Activated CD8-positive, alpha-beta T cell treated with anti-CD3 and anti-CD28 coated beads for 36 hours (primary cell): ENCODE results near the gene SINHCAF. TPM values are rescaled to one million over a fixed set of nuclear protein-coding genes. Genes with fewer than 3 reads are reported as not detected.

Experiments used
- ATAC-seq: fragments of 200-7000 bp; cut with Tn5 transposase; one replicate; pipeline ENCODE4 v1.10.0; 2021; ENCODE audit warnings: mild to moderate bottlenecking, moderate library complexity
- CTCF ChIA-PET: fragments of 350-600 bp; sonication (Branson Sonifier 250); formaldehyde crosslinking; loops from one replicate; lab custom pipeline; 2021; ENCODE audit warnings: antibody characterized with exemption; lab: Charles Lee
- POLR2A ChIA-PET: fragments of 350-600 bp; sonication (Branson Sonifier 250); formaldehyde crosslinking; loops from one replicate; lab custom pipeline; 2021; ENCODE audit warnings: antibody characterized with exemption; lab: Charles Lee
- DNase-seq: peaks from one replicate; pipeline ENCODE4 v3.0.0-alpha.2; 2020
- H3K27ac Mint-ChIP-seq: one replicate; pipeline ENCODE4 v1.8.0; 2021; ENCODE audit warnings: mild to moderate bottlenecking, mixed read lengths
- H3K27me3 Mint-ChIP-seq: one replicate; pipeline ENCODE4 v1.8.0; 2021; ENCODE audit warnings: mixed read lengths
- H3K36me3 Mint-ChIP-seq: one replicate; pipeline ENCODE4 v1.8.0; 2021; ENCODE audit warnings: low read depth, mixed read lengths
- H3K4me1 Mint-ChIP-seq: one replicate; pipeline ENCODE4 v1.8.0; 2021; ENCODE audit warnings: low read depth, mixed read lengths
- H3K4me3 Mint-ChIP-seq: one replicate; pipeline ENCODE4 v1.8.0; 2021; ENCODE audit warnings: mild to moderate bottlenecking, moderate library complexity, mixed read lengths
- H3K9me3 Mint-ChIP-seq: one replicate; pipeline ENCODE4 v1.8.0; 2021; ENCODE audit warnings: mixed read lengths
- CTCF ChIP-seq: fragments of 200-600 bp; IDR thresholded peaks from one replicate; pipeline ENCODE4 v1.8.0; 2022; ENCODE audit warnings: antibody characterized with exemption, mild to moderate bottlenecking
- intact Hi-C: fragments of 100-400 bp; cut with micrococcal nuclease; formaldehyde crosslinking; loops from one replicate; pipeline ENCODE4 v1.10.0; 2022
- total RNA-seq, 2 experiments: library from RNA; stranded (reverse); gene quantifications; one replicate each; pipeline ENCODE4 v1.2.3, GENCODE V29; 2021

Gene SINHCAF
- total RNA-seq, 2 experiments from 2014 or later: 171 to 184 TPM

- H3K4me3 Mint-ChIP-seq: no peak overlapping the region
- no peak for TF ChIP-seq CTCF
- peaks cover 64% of the 10 kb centered on the region for H3K4me1 Mint-ChIP-seq
- no peak for ATAC-seq
- H3K27ac Mint-ChIP-seq: no peak overlapping the region
- H3K36me3 Mint-ChIP-seq: peaks cover 85% of the 10 kb centered on the region
- H3K27me3 Mint-ChIP-seq: no peaks in the 10 kb centered on the region
- ChIA-PET POLR2A (no interaction called here), CTCF (interaction anchor here (0.8 to 1.9 kb wide), 3 partner anchors 9 to 30 kb away, joined by 3 to 7 read pairs (median 4); no protein-coding TSS in a partner anchor)
- H3K9me3 Mint-ChIP-seq: no peaks in the 10 kb centered on the region
- intact Hi-C loops: no loop called here
- DNase-seq: no peak
Observed at GRCh38 chr12:31301311-31301710, 24.6 kb downstream of the SINHCAF start.

GRCh38 chr12:31300783-31301182 lies 25.2 kb downstream of the SINHCAF start:
- no peak overlapping the region for H3K27ac Mint-ChIP-seq
- intact Hi-C loops: no loop called here
- CTCF ChIA-PET: interaction anchor here (1.9 kb wide), 2 partner anchors 10 to 29 kb away, joined by 4 to 7 read pairs; no protein-coding TSS in a partner anchor

GRCh38 chr12:31300341-31300740 lies 25.6 kb downstream of the SINHCAF start:
- POLR2A ChIA-PET: interaction anchor here (1.0 to 1.1 kb wide), 2 partner anchors 9 to 19 kb away, joined by 3 to 4 read pairs; no protein-coding TSS in a partner anchor
- ATAC-seq (no peak), DNase-seq (no peak)
- Mint-ChIP-seq H3K4me1 (peaks cover 58% of the 10 kb centered on the region), H3K9me3 (no peaks in the 10 kb centered on the region), H3K27me3 (no peaks in the 10 kb centered on the region), H3K36me3 (peaks cover 80% of the 10 kb centered on the region), H3K4me3 (no peak overlapping the region), H3K27ac (no peak overlapping the region)
- intact Hi-C loops: no loop called here
- CTCF ChIA-PET: interaction anchor here (0.6 to 3.9 kb wide), 3 partner anchors 9 to 1984 kb away, joined by 3 to 33 read pairs (median 4); no protein-coding TSS in a partner anchor
- TF ChIP-seq CTCF: no peak

More at GRCh38 chr12:31300783-31301182, 25.2 kb downstream of the SINHCAF start:
- no peak for ATAC-seq
- no peak for TF ChIP-seq CTCF
- POLR2A ChIA-PET: interaction anchor here (1.1 kb wide), 1 partner anchor 10 kb away, joined by 4 read pairs; no protein-coding TSS in a partner anchor
- Mint-ChIP-seq H3K27me3 (no peaks in the 10 kb centered on the region), H3K4me3 (no peak overlapping the region), H3K36me3 (peaks cover 82% of the 10 kb centered on the region), H3K4me1 (peaks cover 59% of the 10 kb centered on the region), H3K9me3 (no peaks in the 10 kb centered on the region)
- no peak for DNase-seq

- ATAC-seq (no peak), DNase-seq (no peak)
- Mint-ChIP-seq H3K36me3 (peaks cover 72% of the 10 kb centered on the region), H3K27me3 (no peaks in the 10 kb centered on the region), H3K4me1 (peaks cover 46% of the 10 kb centered on the region), H3K9me3 (no peaks in the 10 kb centered on the region), H3K4me3 (no peak overlapping the region), H3K27ac (peak overlapping the region; percentile 56)
- ChIA-PET POLR2A (interaction anchor here (0.7 kb wide), 1 partner anchor 1134 kb away, joined by 5 read pairs; no protein-coding TSS in a partner anchor), CTCF (interaction anchor here (1.2 to 3.9 kb wide), 2 partner anchors 27 to 33 kb away, joined by 5 to 33 read pairs; no protein-coding TSS in a partner anchor)
- intact Hi-C loops: no loop called here
- TF ChIP-seq CTCF: no peak
Observed at GRCh38 chr12:31298922-31299321, 27.0 kb downstream of the SINHCAF start.

GRCh38 chr12:31298515-31298910 lies 27.4 kb downstream of the SINHCAF start:
- no peak for DNase-seq
- peaks cover 44% of the 10 kb centered on the region for H3K4me1 Mint-ChIP-seq
- intact Hi-C loops: no loop called here
- H3K27me3 Mint-ChIP-seq: no peaks in the 10 kb centered on the region
- H3K9me3 Mint-ChIP-seq: no peaks in the 10 kb centered on the region
- H3K36me3 Mint-ChIP-seq: peaks cover 70% of the 10 kb centered on the region
- POLR2A ChIA-PET: interaction anchor here (0.6 to 1.5 kb wide), 3 partner anchors 20 to 1135 kb away, joined by 3 to 5 read pairs (median 3); no protein-coding TSS in a partner anchor
- H3K27ac Mint-ChIP-seq: peak overlapping the region; percentile 56
- no peak overlapping the region for H3K4me3 Mint-ChIP-seq
- ATAC-seq: no peak
- TF ChIP-seq CTCF: no peak
- CTCF ChIA-PET: interaction anchor here (0.9 to 3.9 kb wide), 3 partner anchors 16 to 32 kb away, joined by 3 to 33 read pairs (median 5); no protein-coding TSS in a partner anchor
